ENCODE data around the gene MEFV. TPM values are rescaled to one million over a fixed set of nuclear protein-coding genes. Genes with fewer than 3 reads are reported as not detected.

MEFV gene
- polyA plus RNA-seq (2013, experiment 1 of 2) = not detected
- not detected for polyA plus RNA-seq (2013, experiment 2 of 2)

GRCh38 chr16:3256146-3256865 is at the start of gene MEFV:
MEFV (minus strand) TSS chr16:3256633; CDS start chr16:3256587, 46 bp downstream.
- H2BK5ac ChIP-seq (ENCODE audit: low read length) = no peak within 1 kb of the TSS
- H3K23ac ChIP-seq (ENCODE audit: low read depth, low read length, poor library complexity) = no peak within 1 kb of the TSS
- no peak within 1 kb of the TSS for H4K8ac ChIP-seq (ENCODE audit: low read depth, low read length)
- peaks cover 0 to 28% (median 0%) of the 10 kb centered on the region in 3 experiments for H3K27me3 ChIP-seq (ENCODE audit: control insufficient read depth in 3 of 3, insufficient read depth in 3 of 3, low read depth in 1 of 3, low read length in 3 of 3)
- no peak within 1 kb of the TSS for H3K27ac ChIP-seq (replicated peaks; ENCODE audit: low read length)
- H3K18ac ChIP-seq (ENCODE audit: low read length) = no peak within 1 kb of the TSS
- H2BK12ac ChIP-seq (ENCODE audit: low read length) = no peak within 1 kb of the TSS
- H3K14ac ChIP-seq (ENCODE audit: low read length) = no peak within 1 kb of the TSS
- peak within 1 kb of the TSS; percentile 14 for H3K4ac ChIP-seq (ENCODE audit: low read length)
- H2BK15ac ChIP-seq (ENCODE audit: low read length) = no peak within 1 kb of the TSS
- no peak within 1 kb of the TSS for H2AK5ac ChIP-seq (ENCODE audit: low read depth, low read length)
- H3K9me3 ChIP-seq (replicated peaks in 1 of 2; ENCODE audit: control insufficient read depth in 2 of 2, insufficient read depth in 1 of 2, low read depth in 1 of 2, low read length in 2 of 2) = peaks cover 0 to 22% of the 10 kb centered on the region in 2 donors
- no peak within 1 kb of the TSS for H2BK120ac ChIP-seq (ENCODE audit: low read depth, low read length)
- H3K79me1 ChIP-seq (ENCODE audit: low read depth, low read length) = no peaks in the 10 kb centered on the region
- no CpG with 5 or more reads among the region's 14 CpGs for WGBS, 2 donors (ENCODE audit: extremely low coverage in 2 of 2, insufficient read length in 2 of 2, insufficient replicate concordance in 1 of 2)
- no peak within 1 kb of the TSS for H4K91ac ChIP-seq (ENCODE audit: low read depth, low read length, poor library complexity)
- H3K4me1 ChIP-seq (ENCODE audit: control insufficient read depth in 2 of 2, insufficient read depth in 1 of 2, low read depth in 1 of 2, low read length in 2 of 2) = no peaks in the 10 kb centered on the region
- no peak within 1 kb of the TSS for H3K4me2 ChIP-seq (ENCODE audit: insufficient read depth, low read length, poor library complexity, severe bottlenecking)
- H3K36me3 ChIP-seq (replicated peaks in 1 of 2; ENCODE audit: control insufficient read depth in 2 of 2, insufficient read depth in 2 of 2, low read length in 2 of 2) = no peaks in the 10 kb centered on the region
- H3K4me3 ChIP-seq (ENCODE audit: low read length in 2 of 2) = peak within 1 kb of the TSS in 1 of 2 donors; percentile 27
- no peak for DNase-seq (ENCODE audit: low spot score)
- no peak within 1 kb of the TSS for H2AFZ ChIP-seq (ENCODE audit: low read length)
- no peak within 1 kb of the TSS for H3K9ac ChIP-seq (ENCODE audit: low read depth, low read length, poor library complexity)

- Histone ChIP-seq H3K9me3 (replicated peaks in 1 of 2; ENCODE audit: control insufficient read depth in 2 of 2, insufficient read depth in 1 of 2, low read depth in 1 of 2, low read length in 2 of 2) (peaks cover 35 to 64% of the 10 kb centered on the region in 2 donors), H3K9ac (ENCODE audit: low read depth, low read length, poor library complexity) (peak overlapping the region; percentile 95), H3K79me1 (ENCODE audit: low read depth, low read length) (peaks cover 3% of the 10 kb centered on the region), H2BK120ac (ENCODE audit: low read depth, low read length) (no peak overlapping the region), H3K4me3 (ENCODE audit: low read length in 2 of 2) (peak overlapping the region; percentile 72 to 97), H3K4ac (ENCODE audit: low read length) (no peak overlapping the region), H3K27me3 (ENCODE audit: control insufficient read depth in 3 of 3, insufficient read depth in 3 of 3, low read depth in 1 of 3, low read length in 3 of 3) (no peaks in the 10 kb centered on the region), H4K91ac (ENCODE audit: low read depth, low read length, poor library complexity) (no peak overlapping the region), H3K14ac (ENCODE audit: low read length) (no peak overlapping the region), H3K36me3 (replicated peaks in 1 of 2; ENCODE audit: control insufficient read depth in 2 of 2, insufficient read depth in 2 of 2, low read length in 2 of 2) (peaks cover 16 to 62% of the 10 kb centered on the region in 2 donors), H3K18ac (ENCODE audit: low read length) (peak overlapping the region; percentile 96), H3K4me2 (ENCODE audit: insufficient read depth, low read length, poor library complexity, severe bottlenecking) (peak overlapping the region; percentile 92), H2BK15ac (ENCODE audit: low read length) (no peak overlapping the region), H2AFZ (ENCODE audit: low read length) (peak overlapping the region; percentile 97), H3K23ac (ENCODE audit: low read depth, low read length, poor library complexity) (peak overlapping the region; percentile 56), H3K27ac (replicated peaks; ENCODE audit: low read length) (peak overlapping the region; percentile 82), H4K8ac (ENCODE audit: low read depth, low read length) (no peak overlapping the region), H2BK5ac (ENCODE audit: low read length) (no peak overlapping the region), H2BK12ac (ENCODE audit: low read length) (no peak overlapping the region), H3K4me1 (ENCODE audit: control insufficient read depth in 2 of 2, insufficient read depth in 1 of 2, low read depth in 1 of 2, low read length in 2 of 2) (peaks cover 0 to 3% of the 10 kb centered on the region in 2 donors), H2AK5ac (ENCODE audit: low read depth, low read length) (peak overlapping the region; percentile 57)
- no peak for DNase-seq (ENCODE audit: low spot score)
- WGBS, 2 donors (ENCODE audit: extremely low coverage in 2 of 2, insufficient read length in 2 of 2, insufficient replicate concordance in 1 of 2) = no CpG with 5 or more reads among the region's 11 CpGs
Measured at GRCh38 chr16:3306078-3306477, 49.6 kb upstream of the MEFV start.

- H3K36me3 ChIP-seq (replicated peaks in 1 of 2; ENCODE audit: control insufficient read depth in 2 of 2, insufficient read depth in 2 of 2, low read length in 2 of 2) = peaks cover 16 to 62% of the 10 kb centered on the region in 2 donors
- no peak within 1 kb of the TSS for H4K8ac ChIP-seq (ENCODE audit: low read depth, low read length)
- peak within 1 kb of the TSS; percentile 72 to 97 for H3K4me3 ChIP-seq (ENCODE audit: low read length in 2 of 2)
- H3K4me2 ChIP-seq (ENCODE audit: insufficient read depth, low read length, poor library complexity, severe bottlenecking) = peak within 1 kb of the TSS; percentile 92
- peak; percentile 75 for DNase-seq (ENCODE audit: low spot score)
- H3K18ac ChIP-seq (ENCODE audit: low read length) = peak within 1 kb of the TSS; percentile 96
- H3K27me3 ChIP-seq (ENCODE audit: control insufficient read depth in 3 of 3, insufficient read depth in 3 of 3, low read depth in 1 of 3, low read length in 3 of 3) = no peaks in the 10 kb centered on the region
- peak within 1 kb of the TSS; percentile 95 for H3K9ac ChIP-seq (ENCODE audit: low read depth, low read length, poor library complexity)
- peak within 1 kb of the TSS; percentile 87 for H3K14ac ChIP-seq (ENCODE audit: low read length)
- H3K27ac ChIP-seq (replicated peaks; ENCODE audit: low read length) = peak within 1 kb of the TSS; percentile 82
- no CpG with 5 or more reads among the region's 103 CpGs for WGBS, 2 donors (ENCODE audit: extremely low coverage in 2 of 2, insufficient read length in 2 of 2, insufficient replicate concordance in 1 of 2)
- H3K4me1 ChIP-seq (ENCODE audit: control insufficient read depth in 2 of 2, insufficient read depth in 1 of 2, low read depth in 1 of 2, low read length in 2 of 2) = peaks cover 0 to 3% of the 10 kb centered on the region in 2 donors
- H2AK5ac ChIP-seq (ENCODE audit: low read depth, low read length) = peak within 1 kb of the TSS; percentile 57
- peak within 1 kb of the TSS; percentile 14 for H2BK120ac ChIP-seq (ENCODE audit: low read depth, low read length)
- H3K4ac ChIP-seq (ENCODE audit: low read length) = no peak within 1 kb of the TSS
- H3K79me1 ChIP-seq (ENCODE audit: low read depth, low read length) = peaks cover 3% of the 10 kb centered on the region
- peak within 1 kb of the TSS; percentile 98 for H3K23ac ChIP-seq (ENCODE audit: low read depth, low read length, poor library complexity)
- peak within 1 kb of the TSS; percentile 45 for H2BK15ac ChIP-seq (ENCODE audit: low read length)
- no peak within 1 kb of the TSS for H4K91ac ChIP-seq (ENCODE audit: low read depth, low read length, poor library complexity)
- H2BK5ac ChIP-seq (ENCODE audit: low read length) = peak within 1 kb of the TSS; percentile 43
- H3K9me3 ChIP-seq (replicated peaks in 1 of 2; ENCODE audit: control insufficient read depth in 2 of 2, insufficient read depth in 1 of 2, low read depth in 1 of 2, low read length in 2 of 2) = peaks cover 38 to 64% of the 10 kb centered on the region in 2 donors
- H2AFZ ChIP-seq (ENCODE audit: low read length) = peak within 1 kb of the TSS; percentile 97
- H2BK12ac ChIP-seq (ENCODE audit: low read length) = peak within 1 kb of the TSS; percentile 73
Measured at GRCh38 chr16:3305109-3306068, 49.0 kb upstream of the MEFV start, which contains the start of the genes TIGD7 and ZNF75A. TIGD7 (minus strand) TSS chr16:3305430; CDS start chr16:3300614, 4,816 bp downstream. ZNF75A (plus strand) TSS chr16:3305497; CDS start chr16:3308429, 2,932 bp downstream.

Measured in neuronal stem cell (in vitro differentiated cells).